ENCODE results near the gene UIMC1. TPM values are rescaled to one million over a fixed set of nuclear protein-coding genes. Genes with fewer than 3 reads are reported as not detected.
A peak's percentile ranks its signal among the peaks of the same experiment; 100 is the strongest.
"Not testable (repeated sequence)": the region's sequence is repeated elsewhere in the genome, so short reads cannot be mapped to it uniquely, and the experiment has no call there.

The UIMC1 gene
- 38.0 and 57.7 TPM in 2 replicates for total RNA-seq (2014; rRNA removed; shearing (Covaris generic); ENCODE audit: low replicate concordance)

GRCh38 chr5:177006265-177006972 is at the start of gene UIMC1:
TSS of gene UIMC1 (minus strand) at chr5:177006779. CDS start at chr5:176982615, 24,164 bp downstream.
- H3K79me2 ChIP-seq (ENCODE audit: low read length): peaks cover 51% of the 10 kb centered on the region

GRCh38 chr5:177049285-177049684 is 42.7 kb upstream of the UIMC1 start:
- no peaks in the 10 kb centered on the region for H3K27me3 ChIP-seq (ENCODE audit: low read length)
- H2AFZ ChIP-seq (ENCODE audit: low read length): no peak overlapping the region
- DNase-seq: no peak
- H3K27ac ChIP-seq (ENCODE audit: low read length): no peak overlapping the region
- no peak overlapping the region for H3K9ac ChIP-seq (ENCODE audit: low read length)
- no peaks in the 10 kb centered on the region for H3K9me2 ChIP-seq (replicated peaks; ENCODE audit: insufficient read depth, low read length)
- H3K9me3 ChIP-seq (ENCODE audit: low read length): no peaks in the 10 kb centered on the region
- peaks cover 47% of the 10 kb centered on the region for H3K36me3 ChIP-seq (ENCODE audit: insufficient read depth, low read length)
- no peak overlapping the region for H3K4me3 ChIP-seq (ENCODE audit: low read length)
- H3K79me2 ChIP-seq (ENCODE audit: low read length): peaks cover 11% of the 10 kb centered on the region; the same call in 1 of the 2 replicates
- no peaks in the 10 kb centered on the region for H4K20me1 ChIP-seq (ENCODE audit: insufficient read depth, low read depth, low read length)
- no peaks in the 10 kb centered on the region for H3K4me1 ChIP-seq (ENCODE audit: low read length)
- H3K4me2 ChIP-seq (ENCODE audit: low read depth, low read length, poor library complexity, severe bottlenecking): no peak overlapping the region

More at GRCh38 chr5:177006265-177006972, at the start of gene UIMC1:
- peak within 1 kb of the TSS; percentile 94 for H3K9ac ChIP-seq (ENCODE audit: low read length)
- no peaks in the 10 kb centered on the region for H3K27me3 ChIP-seq (ENCODE audit: low read length)
- peak; percentile 98 for DNase-seq
- H3K4me2 ChIP-seq (ENCODE audit: low read depth, low read length, poor library complexity, severe bottlenecking): peak within 1 kb of the TSS; percentile 97
- H3K4me1 ChIP-seq (ENCODE audit: low read length): peaks cover 25% of the 10 kb centered on the region
- H2AFZ ChIP-seq (ENCODE audit: low read length): peak within 1 kb of the TSS; percentile 61
- H3K36me3 ChIP-seq (ENCODE audit: insufficient read depth, low read length): peaks cover 14% of the 10 kb centered on the region; the same call in 1 of the 2 replicates
- no peaks in the 10 kb centered on the region for H3K9me3 ChIP-seq (ENCODE audit: low read length)
- H3K4me3 ChIP-seq (ENCODE audit: low read length): peak within 1 kb of the TSS; percentile 84
- peak within 1 kb of the TSS; percentile 75 for H3K27ac ChIP-seq (ENCODE audit: low read length)
- no peaks in the 10 kb centered on the region for H3K9me2 ChIP-seq (replicated peaks; ENCODE audit: insufficient read depth, low read length)
- H4K20me1 ChIP-seq (ENCODE audit: insufficient read depth, low read depth, low read length): peaks cover 11% of the 10 kb centered on the region

DNA sequence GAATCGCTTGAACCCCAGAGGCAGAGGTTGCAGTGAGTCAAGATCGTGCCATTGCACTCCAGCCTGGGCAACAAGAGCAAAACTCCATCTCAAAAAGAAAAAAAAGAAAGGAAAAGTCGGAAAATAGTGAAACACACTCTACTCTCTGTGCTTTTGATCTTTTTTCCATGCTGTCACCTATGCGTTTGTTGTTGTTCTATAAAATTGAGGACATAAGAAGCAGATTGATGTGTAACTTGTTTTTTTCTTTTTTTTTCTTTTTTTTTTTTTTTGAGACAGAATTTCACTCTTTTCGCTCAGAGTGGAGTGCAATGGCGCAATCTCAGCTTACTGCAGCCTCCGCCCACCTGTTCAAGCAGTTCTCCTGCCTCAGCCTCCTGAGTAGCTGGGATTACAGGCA is 42.0 kb upstream of the UIMC1 start:
- not testable (repeated sequence) for H3K4me2 ChIP-seq (ENCODE audit: low read depth, low read length, poor library complexity, severe bottlenecking)
- H3K36me3 ChIP-seq (ENCODE audit: insufficient read depth, low read length): peaks cover 44% of the 10 kb centered on the region

GRCh38 chr5:177045631-177046030 is 39.1 kb upstream of the UIMC1 start:
- Histone ChIP-seq H2AFZ (ENCODE audit: low read length) (no peak overlapping the region), H3K9ac (ENCODE audit: low read length) (no peak overlapping the region), H3K4me1 (ENCODE audit: low read length) (no peaks in the 10 kb centered on the region), H3K9me2 (replicated peaks; ENCODE audit: insufficient read depth, low read length) (no peaks in the 10 kb centered on the region), H3K4me2 (ENCODE audit: low read depth, low read length, poor library complexity, severe bottlenecking) (no peak overlapping the region), H3K4me3 (ENCODE audit: low read length) (no peak overlapping the region), H3K79me2 (ENCODE audit: low read length) (peaks cover 7% of the 10 kb centered on the region), H3K27me3 (ENCODE audit: low read length) (no peaks in the 10 kb centered on the region), H3K9me3 (ENCODE audit: low read length) (no peaks in the 10 kb centered on the region), H4K20me1 (ENCODE audit: insufficient read depth, low read depth, low read length) (no peaks in the 10 kb centered on the region), H3K27ac (ENCODE audit: low read length) (no peak overlapping the region), H3K36me3 (ENCODE audit: insufficient read depth, low read length) (peaks cover 43% of the 10 kb centered on the region; the same call in 1 of the 2 replicates)
- no peak for DNase-seq

More for the DNA sequence above, 42.0 kb upstream of the UIMC1 start:
- H3K4me1 ChIP-seq (ENCODE audit: low read length); H3K4me3 ChIP-seq (ENCODE audit: low read length); H3K79me2 ChIP-seq (ENCODE audit: low read length); H3K9me3 ChIP-seq (ENCODE audit: low read length); H3K27me3 ChIP-seq (ENCODE audit: low read length); H4K20me1 ChIP-seq (ENCODE audit: insufficient read depth, low read depth, low read length); H3K9ac ChIP-seq (ENCODE audit: low read length); H3K27ac ChIP-seq (ENCODE audit: low read length); H2AFZ ChIP-seq (ENCODE audit: low read length); DNase-seq; H3K9me2 ChIP-seq (replicated peaks; ENCODE audit: insufficient read depth, low read length): not testable (repeated sequence)

DNA sequence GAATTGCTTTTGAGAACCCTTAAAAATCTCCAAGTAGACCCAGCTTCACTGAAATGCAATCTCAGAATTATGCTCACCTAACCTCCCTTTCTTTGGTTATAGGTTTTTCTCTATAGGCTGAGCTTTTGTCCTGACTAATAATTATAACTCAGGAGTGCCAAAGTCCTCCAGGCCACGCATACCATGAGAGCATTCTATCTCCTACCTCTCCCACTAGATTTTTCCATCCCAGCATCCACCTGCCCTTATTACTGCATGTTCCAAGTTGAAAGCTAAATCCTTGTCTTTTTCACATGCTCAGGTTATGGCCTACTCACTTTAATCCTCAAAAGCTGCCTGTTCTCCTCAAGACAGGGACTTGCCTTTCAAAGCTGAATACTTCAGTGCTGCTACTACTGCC is 38.1 kb upstream of the UIMC1 start:
- no peak for DNase-seq
- H3K9ac ChIP-seq (ENCODE audit: low read length): no peak overlapping the region

GRCh38 chr5:177043958-177044357 is 37.4 kb upstream of the UIMC1 start:
- peaks cover 14% of the 10 kb centered on the region for H3K79me2 ChIP-seq (ENCODE audit: low read length)
- H3K9me3 ChIP-seq (ENCODE audit: low read length): no peaks in the 10 kb centered on the region
- H3K27ac ChIP-seq (ENCODE audit: low read length): no peak overlapping the region
- no peak overlapping the region for H3K4me3 ChIP-seq (ENCODE audit: low read length)
- peaks cover 41% of the 10 kb centered on the region; the same call in 1 of the 2 replicates for H3K36me3 ChIP-seq (ENCODE audit: insufficient read depth, low read length)
- H3K27me3 ChIP-seq (ENCODE audit: low read length): no peaks in the 10 kb centered on the region
- no peak overlapping the region for H3K4me2 ChIP-seq (ENCODE audit: low read depth, low read length, poor library complexity, severe bottlenecking)
- H3K4me1 ChIP-seq (ENCODE audit: low read length): no peaks in the 10 kb centered on the region
- H4K20me1 ChIP-seq (ENCODE audit: insufficient read depth, low read depth, low read length): no peaks in the 10 kb centered on the region
- no peaks in the 10 kb centered on the region for H3K9me2 ChIP-seq (replicated peaks; ENCODE audit: insufficient read depth, low read length)
- H3K9ac ChIP-seq (ENCODE audit: low read length): no peak overlapping the region
- H2AFZ ChIP-seq (ENCODE audit: low read length): no peak overlapping the region
- DNase-seq: no peak

More for the DNA sequence above, 38.1 kb upstream of the UIMC1 start:
- H3K4me2 ChIP-seq (ENCODE audit: low read depth, low read length, poor library complexity, severe bottlenecking): no peak overlapping the region
- H3K27me3 ChIP-seq (ENCODE audit: low read length): no peaks in the 10 kb centered on the region
- no peak overlapping the region for H3K4me3 ChIP-seq (ENCODE audit: low read length)
- no peak overlapping the region for H2AFZ ChIP-seq (ENCODE audit: low read length)
- H3K27ac ChIP-seq (ENCODE audit: low read length): no peak overlapping the region
- no peaks in the 10 kb centered on the region for H3K4me1 ChIP-seq (ENCODE audit: low read length)
- H4K20me1 ChIP-seq (ENCODE audit: insufficient read depth, low read depth, low read length): no peaks in the 10 kb centered on the region
- peaks cover 41% of the 10 kb centered on the region; the same call in 1 of the 2 replicates for H3K36me3 ChIP-seq (ENCODE audit: insufficient read depth, low read length)
- H3K9me2 ChIP-seq (replicated peaks; ENCODE audit: insufficient read depth, low read length): no peaks in the 10 kb centered on the region
- H3K9me3 ChIP-seq (ENCODE audit: low read length): no peaks in the 10 kb centered on the region
- peaks cover 7% of the 10 kb centered on the region for H3K79me2 ChIP-seq (ENCODE audit: low read length)

- no peaks in the 10 kb centered on the region for H3K9me3 ChIP-seq (ENCODE audit: low read length)
- peaks cover 21% of the 10 kb centered on the region for H3K79me2 ChIP-seq (ENCODE audit: low read length)
- peaks cover 4% of the 10 kb centered on the region for H3K4me1 ChIP-seq (ENCODE audit: low read length)
- H4K20me1 ChIP-seq (ENCODE audit: insufficient read depth, low read depth, low read length): no peaks in the 10 kb centered on the region
- H2AFZ ChIP-seq (ENCODE audit: low read length): no peak overlapping the region
- H3K9ac ChIP-seq (ENCODE audit: low read length): no peak overlapping the region
- no peak overlapping the region for H3K4me2 ChIP-seq (ENCODE audit: low read depth, low read length, poor library complexity, severe bottlenecking)
- no peak for DNase-seq
- no peaks in the 10 kb centered on the region for H3K27me3 ChIP-seq (ENCODE audit: low read length)
- no peaks in the 10 kb centered on the region for H3K9me2 ChIP-seq (replicated peaks; ENCODE audit: insufficient read depth, low read length)
- H3K36me3 ChIP-seq (ENCODE audit: insufficient read depth, low read length): peaks cover 38% of the 10 kb centered on the region; the same call in 1 of the 2 replicates
- no peak overlapping the region for H3K27ac ChIP-seq (ENCODE audit: low read length)
- no peak overlapping the region for H3K4me3 ChIP-seq (ENCODE audit: low read length)
Measured at GRCh38 chr5:177043114-177043513, 36.5 kb upstream of the UIMC1 start.

DNA sequence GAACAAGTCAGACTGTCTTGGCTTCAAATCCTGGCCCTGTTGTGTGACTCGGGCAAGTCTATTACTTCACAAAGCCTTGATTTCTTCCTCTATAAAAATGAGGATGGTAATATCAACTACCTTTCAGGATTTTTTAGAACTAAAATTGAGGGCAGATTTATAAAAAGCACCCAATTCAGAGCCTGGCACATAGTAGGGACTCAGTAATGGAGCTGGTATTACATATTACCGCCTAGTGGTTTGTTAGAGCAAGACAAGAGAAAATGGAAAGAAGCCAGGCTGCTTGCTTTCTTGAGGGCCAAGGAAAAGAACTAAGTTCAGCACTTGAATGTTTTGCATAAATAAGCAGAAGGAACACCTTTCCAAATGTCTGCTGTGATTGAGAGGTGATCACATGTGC is 35.4 kb upstream of the UIMC1 start:
- Histone ChIP-seq H4K20me1 (ENCODE audit: insufficient read depth, low read depth, low read length) (no peaks in the 10 kb centered on the region), H3K4me1 (ENCODE audit: low read length) (peaks cover 4% of the 10 kb centered on the region), H3K27ac (ENCODE audit: low read length) (no peak overlapping the region), H3K4me3 (ENCODE audit: low read length) (no peak overlapping the region), H3K27me3 (ENCODE audit: low read length) (no peaks in the 10 kb centered on the region), H3K4me2 (ENCODE audit: low read depth, low read length, poor library complexity, severe bottlenecking) (no peak overlapping the region), H3K36me3 (ENCODE audit: insufficient read depth, low read length) (peaks cover 30% of the 10 kb centered on the region; the same call in 1 of the 2 replicates), H2AFZ (ENCODE audit: low read length) (no peak overlapping the region), H3K9me3 (ENCODE audit: low read length) (no peaks in the 10 kb centered on the region), H3K9me2 (replicated peaks; ENCODE audit: insufficient read depth, low read length) (no peaks in the 10 kb centered on the region), H3K79me2 (ENCODE audit: low read length) (peaks cover 33% of the 10 kb centered on the region), H3K9ac (ENCODE audit: low read length) (no peak overlapping the region)
- no peak for DNase-seq

Measured in Karpas-422 (cell line).